ENCODE data around the gene SHD. TPM values are rescaled to one million over a fixed set of nuclear protein-coding genes. Genes with fewer than 3 reads are reported as not detected.

Gene SHD
- total and polyA plus RNA-seq, 2 of the 13 experiments (the other 11 are each of a cell fraction or from before 2014, with no cell fraction given): 0.11 to 0.20 TPM

GRCh38 chr19:4267901-4268815, 10.9 kb upstream of the SHD start:
- H3K27ac ChIP-seq (ENCODE audit: extremely low read length, insufficient read depth, low read length): peak overlapping the region; percentile 73
- ChIA-PET CTCF (ENCODE audit: low intra/inter-chr PET ratio, low total read pairs) (interaction anchor here (1.5 to 3.2 kb wide), 2 partner anchors 85 to 132 kb away, joined by 6 to 41 read pairs; partner anchors contain the start of gene SH3GL1), POLR2A (interaction anchor here (0.7 to 2.8 kb wide), 10 partner anchors 16 to 189 kb away, joined by 3 to 23 read pairs (median 5); partner anchors contain the start of genes MPND, STAP2, UBXN6 and YJU2)
- TSS peak; percentile 61 for BruUV-seq (replicated peaks)
- H3K9ac ChIP-seq (ENCODE audit: insufficient read depth, low read depth, low read length): no peak overlapping the region
- H4K20me1 ChIP-seq (ENCODE audit: insufficient read depth, low read length): no peaks in the 10 kb centered on the region
- in situ Hi-C loops (cut with HindIII; ENCODE audit: extremely low pct_ligation_motif_present, low pct_unique_long_range_greater_than_20kb) (loop anchor here (5.0 kb wide), 1 partner anchor 84 kb away; no protein-coding TSS in a partner anchor), intact Hi-C loops (cut with micrococcal nuclease; ENCODE audit: unreplicated experiment) (loop anchor here (1.0 to 5.0 kb wide), 4 partner anchors 43 to 134 kb away; partner anchors contain the start of genes CHAF1A, MPND and SH3GL1)
- no peaks in the 10 kb centered on the region for H3K79me2 ChIP-seq (ENCODE audit: insufficient read depth, low read length)
- H3K4me2 ChIP-seq (ENCODE audit: low read depth, low read length): no peak overlapping the region
- ATAC-seq (peak; percentile 39), FAIRE-seq (no peak), DNase-seq (ENCODE audit: low spot score) (peak; percentile 69)
- peaks cover 20% of the 10 kb centered on the region for H3K4me1 ChIP-seq (ENCODE audit: insufficient read depth, low read length)
- no peak overlapping the region for H2AFZ ChIP-seq (ENCODE audit: low read length)
- H3K9me3 ChIP-seq (ENCODE audit: low read length): no peaks in the 10 kb centered on the region
- WGBS (ENCODE audit: low lambda C conversion rate): 73% methylated on average over 23 of the region's 30 CpGs
- no peaks in the 10 kb centered on the region for H3K27me3 ChIP-seq (ENCODE audit: control insufficient read depth in 1 of 2, insufficient read depth in 2 of 2, low read length in 2 of 2)
- no peak overlapping the region for H3K4me3 ChIP-seq (replicated peaks in 1 of 3; ENCODE audit: insufficient read depth in 1 of 3, low read depth in 2 of 3, low read length in 3 of 3)
- peaks cover 7 to 11% of the 10 kb centered on the region in 2 experiments; a peak in 3 of 5 replicates for H3K36me3 ChIP-seq (replicated peaks in 1 of 2; ENCODE audit: control insufficient read depth in 1 of 2, insufficient read depth in 2 of 2, low read length in 2 of 2)
- TF ChIP-seq MEF2D (CRISPR knock-in tag; IDR thresholded peaks at IDR 0.05) (no peak), ASH2L (IDR thresholded peaks at IDR 0.05; ENCODE audit: insufficient read length, low read depth, low read length) (no peak), PHF21A (CRISPR knock-in tag; IDR thresholded peaks at IDR 0.05) (0 out of 2 replicates have a peak, but pooled peaks have one; percentile 21), ZNF687 (CRISPR knock-in tag; IDR thresholded peaks at IDR 0.05) (peak; percentile 68), PAXIP1 (CRISPR knock-in tag; conservative IDR thresholded peaks at IDR 0.05) (0 out of 2 replicates have a peak, but pooled peaks have one; percentile 27), LCORL (IDR thresholded peaks at IDR 0.05) (no peak), LCORL (CRISPR knock-in tag; IDR thresholded peaks at IDR 0.05) (peak; percentile 23; the same call in 1 of the 2 replicates), CEBPG (CRISPR knock-in tag; IDR thresholded peaks at IDR 0.05) (0 out of 2 replicates have a peak, but pooled peaks have one; percentile 5), SOX13 (IDR thresholded peaks at IDR 0.05) (peak; percentile 43; the same call in 1 of the 2 replicates), SOX13 (CRISPR knock-in tag; conservative IDR thresholded peaks at IDR 0.05 in 1 of 2, IDR thresholded peaks at IDR 0.05 in 1 of 2) (peak in 1 of 2 experiments; percentile 63; a peak in 2 of 4 replicates), HNF4A (CRISPR knock-in tag; IDR thresholded peaks at IDR 0.05) (peak; percentile 72), MYC (CRISPR knock-in tag; IDR thresholded peaks at IDR 0.05; ENCODE audit: borderline replicate concordance) (peak; percentile 40; the same call in 1 of the 2 replicates)
